ENCODE measurements around the gene ADGRL3. TPM values are rescaled to one million over a fixed set of nuclear protein-coding genes. Genes with fewer than 3 reads are reported as not detected.

Gene ADGRL3
- total RNA-seq, 1 donor from 2014 or later, result 0.12 TPM

DNA sequence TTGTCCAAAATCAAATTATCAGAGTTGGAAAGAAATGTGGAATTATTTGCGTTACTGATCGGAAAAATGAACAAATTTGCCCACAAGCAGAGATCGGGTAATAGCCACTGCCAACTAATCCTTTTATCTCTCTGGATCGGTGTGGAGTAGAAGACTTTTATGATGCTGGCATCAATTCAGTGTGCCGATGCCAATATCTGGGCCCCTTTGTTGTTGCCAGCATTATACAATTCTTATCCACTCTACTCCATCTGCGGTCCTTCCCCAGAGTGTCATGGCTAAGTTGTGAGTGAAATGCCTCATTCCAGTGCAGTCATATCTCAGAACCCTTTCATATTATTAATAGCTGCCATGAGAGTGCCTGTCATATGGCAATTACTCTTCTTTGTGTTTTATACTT, 660.2 kb downstream of the ADGRL3 start:
- no peak for DNase-seq (ENCODE audit: low read depth)
- TF ChIP-seq, protein P1, sequence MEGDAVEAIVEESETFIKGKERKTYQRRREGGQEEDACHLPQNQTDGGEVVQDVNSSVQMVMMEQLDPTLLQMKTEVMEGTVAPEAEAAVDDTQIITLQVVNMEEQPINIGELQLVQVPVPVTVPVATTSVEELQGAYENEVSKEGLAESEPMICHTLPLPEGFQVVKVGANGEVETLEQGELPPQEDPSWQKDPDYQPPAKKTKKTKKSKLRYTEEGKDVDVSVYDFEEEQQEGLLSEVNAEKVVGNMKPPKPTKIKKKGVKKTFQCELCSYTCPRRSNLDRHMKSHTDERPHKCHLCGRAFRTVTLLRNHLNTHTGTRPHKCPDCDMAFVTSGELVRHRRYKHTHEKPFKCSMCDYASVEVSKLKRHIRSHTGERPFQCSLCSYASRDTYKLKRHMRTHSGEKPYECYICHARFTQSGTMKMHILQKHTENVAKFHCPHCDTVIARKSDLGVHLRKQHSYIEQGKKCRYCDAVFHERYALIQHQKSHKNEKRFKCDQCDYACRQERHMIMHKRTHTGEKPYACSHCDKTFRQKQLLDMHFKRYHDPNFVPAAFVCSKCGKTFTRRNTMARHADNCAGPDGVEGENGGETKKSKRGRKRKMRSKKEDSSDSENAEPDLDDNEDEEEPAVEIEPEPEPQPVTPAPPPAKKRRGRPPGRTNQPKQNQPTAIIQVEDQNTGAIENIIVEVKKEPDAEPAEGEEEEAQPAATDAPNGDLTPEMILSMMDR (conservative IDR thresholded peaks at IDR 0.05; ENCODE audit: low read depth, low read length), result no peak
- no peak overlapping the region for H3K4me3 ChIP-seq (ENCODE audit: low read depth, low read length)

DNA sequence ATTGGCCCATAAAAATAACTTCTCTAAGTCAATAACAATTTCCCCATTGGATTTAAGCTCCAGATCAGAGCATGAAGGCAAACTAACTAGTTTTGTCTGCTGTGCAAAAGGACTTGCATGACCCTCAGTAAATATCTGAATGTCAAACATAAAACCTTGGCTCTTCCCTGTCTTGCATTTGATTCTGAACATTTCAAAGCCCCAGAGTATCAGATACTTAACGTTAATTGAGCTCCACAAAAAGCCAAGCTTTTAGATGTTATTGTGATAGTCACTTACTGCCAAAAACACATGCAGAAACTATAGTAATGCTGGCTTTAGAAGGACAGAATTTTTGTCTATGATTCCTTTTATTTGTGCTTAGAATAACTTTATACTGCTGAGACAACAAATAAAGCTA, 664.2 kb downstream of the ADGRL3 start:
- H3K4me3 ChIP-seq (ENCODE audit: low read depth, low read length), result no peak overlapping the region
- TF ChIP-seq, protein P1 (conservative IDR thresholded peaks at IDR 0.05; ENCODE audit: low read depth, low read length), result no peak
- no peak for DNase-seq (ENCODE audit: low read depth)

DNA sequence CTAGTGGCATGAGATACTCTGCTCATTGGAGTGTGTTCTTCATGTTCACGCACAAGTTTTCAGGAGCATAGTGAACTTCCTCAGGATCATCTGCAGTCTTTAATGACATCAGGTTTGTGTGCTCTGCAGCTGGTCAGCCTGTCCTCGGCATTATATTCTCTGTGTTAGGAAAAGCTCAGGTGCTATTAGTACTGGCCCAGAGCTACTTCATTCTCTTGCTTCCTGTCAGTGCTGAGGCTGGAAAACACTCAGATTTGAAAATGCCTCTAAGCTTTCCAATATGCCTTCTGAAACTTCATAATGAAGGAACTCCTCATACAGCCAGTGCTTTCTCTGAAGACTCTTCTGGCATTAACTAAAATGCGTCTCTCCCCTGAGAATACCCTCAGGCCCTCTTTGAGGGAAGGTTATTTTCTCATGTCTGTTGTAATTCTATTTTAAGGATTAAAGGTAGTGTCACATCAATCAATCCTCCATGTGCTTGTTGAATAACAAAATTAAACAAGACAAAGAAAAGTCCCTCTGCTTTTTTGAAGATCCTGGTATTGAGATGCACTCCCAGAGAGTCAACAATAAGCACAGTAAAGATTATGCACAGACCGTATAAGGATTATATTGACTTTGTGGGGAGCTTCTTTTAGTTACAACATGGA, 666.4 kb downstream of the ADGRL3 start:
- no peak overlapping the region for H3K4me3 ChIP-seq (ENCODE audit: low read depth, low read length)
- TF ChIP-seq, protein P1 (conservative IDR thresholded peaks at IDR 0.05; ENCODE audit: low read depth, low read length), result no peak
- no peak for DNase-seq (ENCODE audit: low read depth)

DNA sequence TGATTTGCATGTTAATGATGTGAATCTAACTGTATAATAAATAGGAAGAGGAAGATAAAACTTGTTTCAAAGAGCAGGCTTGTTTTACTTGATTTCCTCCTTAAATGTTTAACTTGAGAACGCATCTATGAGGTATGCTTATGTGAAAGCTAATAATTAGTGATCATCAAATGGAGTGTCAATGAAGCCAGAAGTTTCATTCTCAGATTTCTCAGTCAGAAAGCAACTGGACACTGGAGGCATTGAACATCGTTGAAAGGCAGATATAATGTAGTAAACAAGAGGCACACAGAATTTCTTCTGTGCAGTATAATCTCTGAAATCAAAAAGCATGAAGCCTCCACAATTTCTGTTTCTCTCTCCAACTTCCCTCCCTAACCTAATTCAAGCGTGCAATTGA, 672.9 kb downstream of the ADGRL3 start:
- H3K4me3 ChIP-seq (ENCODE audit: low read depth, low read length), result no peak overlapping the region
- TF ChIP-seq, protein P1 (conservative IDR thresholded peaks at IDR 0.05; ENCODE audit: low read depth, low read length), result no peak
- no peak for DNase-seq (ENCODE audit: low read depth)

DNA sequence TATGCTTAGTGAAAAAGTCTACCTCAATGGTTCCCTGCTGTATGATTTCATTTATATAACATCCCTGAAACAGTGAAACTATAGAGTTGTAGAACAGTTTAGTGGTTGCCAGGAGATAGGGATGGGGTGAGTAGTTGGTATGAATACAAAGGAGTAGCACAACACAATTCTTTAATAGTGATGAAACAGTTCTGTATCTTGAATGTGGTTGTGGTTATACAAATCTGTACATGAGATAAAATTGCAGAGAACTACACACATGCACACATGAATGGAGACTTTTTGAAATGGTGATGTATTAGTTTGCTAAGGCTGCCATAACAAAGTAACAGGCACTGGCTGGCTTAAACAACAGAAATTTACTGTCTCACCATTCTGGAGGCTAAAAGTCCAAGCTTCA, 677.1 kb downstream of the ADGRL3 start:
- no peak for DNase-seq (ENCODE audit: low read depth)
- no peak overlapping the region for H3K4me3 ChIP-seq (ENCODE audit: low read depth, low read length)
- TF ChIP-seq, protein P1 (conservative IDR thresholded peaks at IDR 0.05; ENCODE audit: low read depth, low read length), result no peak

DNA sequence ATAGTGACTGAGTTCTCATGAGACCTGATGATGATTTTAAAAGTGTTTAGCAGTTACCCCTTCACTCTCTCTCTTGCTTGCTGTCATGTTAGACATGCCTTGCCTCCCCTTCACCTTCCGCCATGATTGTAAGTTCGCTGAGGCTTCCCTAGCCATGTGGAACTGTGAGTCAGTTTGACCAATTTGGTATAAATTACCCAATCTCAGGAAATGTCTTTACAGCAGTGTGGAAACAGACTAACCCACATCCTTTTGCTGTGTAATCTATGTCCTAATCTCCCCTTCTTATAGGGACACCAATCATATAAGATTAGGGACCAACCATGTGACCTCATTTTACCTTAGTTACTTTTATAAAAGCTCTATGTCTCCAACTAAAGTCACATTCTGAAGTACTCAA, 677.8 kb downstream of the ADGRL3 start:
- TF ChIP-seq, protein P1 (conservative IDR thresholded peaks at IDR 0.05; ENCODE audit: low read depth, low read length), result no peak
- no peak for DNase-seq (ENCODE audit: low read depth)
- H3K4me3 ChIP-seq (ENCODE audit: low read depth, low read length), result no peak overlapping the region

DNA sequence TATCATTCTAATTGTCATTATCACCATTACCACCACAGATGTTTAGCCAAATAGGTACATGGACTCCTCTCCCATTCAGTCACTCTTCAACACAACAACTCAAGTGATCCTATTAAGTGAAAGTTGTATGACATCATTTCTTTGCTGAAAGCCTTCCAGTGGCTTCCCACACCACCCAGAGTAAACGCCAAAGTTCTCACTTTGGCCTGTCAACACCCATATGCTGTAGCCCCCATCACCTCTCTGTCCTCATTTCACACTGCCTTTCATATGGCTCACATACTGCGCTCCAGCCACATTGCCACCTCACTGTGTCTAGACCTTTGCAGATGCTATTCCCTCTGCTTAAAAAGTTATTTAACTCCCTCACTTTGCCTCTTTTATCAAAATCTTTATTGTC, 682.3 kb downstream of the ADGRL3 start:
- H3K4me3 ChIP-seq (ENCODE audit: low read depth, low read length), result no peak overlapping the region
- TF ChIP-seq, protein P1 (conservative IDR thresholded peaks at IDR 0.05; ENCODE audit: low read depth, low read length), result no peak
- DNase-seq (ENCODE audit: low read depth), result no peak

Data from epithelial cell of proximal tubule (primary cell).